HCT116 (cell line): Measurements from ENCODE around the gene NF2.

Experiments used
- CTCF ChIP-seq, 3 experiments: fragments of 200-600 bp in 1 of 3; sonication (generic) in 1 of 3; IDR thresholded peaks in 2 of 3; conservative IDR thresholded peaks in 1 of 3; 2 replicates each; pipeline ENCODE4 v1.5.1; 2012 to 2017; ENCODE audit warnings: low read depth in 2 of 3, low read length in 2 of 3, antibody characterized with exemption in 1 of 3, borderline replicate concordance in 1 of 3, control low read depth in 1 of 3, mild to moderate bottlenecking in 1 of 3, mixed read lengths in 1 of 3, mixed run types in 1 of 3, moderate library complexity in 1 of 3; ENCODE audit not compliant: insufficient read depth in 1 of 3
- SP1 ChIP-seq: IDR thresholded peaks from 2 replicates; pipeline ENCODE4 v1.6.1; 2012; ENCODE audit warnings: low read depth

- TF ChIP-seq CTCF (IDR thresholded peaks at IDR 0.05 in 2 of 3, conservative IDR thresholded peaks at IDR 0.05 in 1 of 3; ENCODE audit: borderline replicate concordance in 1 of 3, insufficient read depth in 1 of 3, low read depth in 2 of 3, low read length in 2 of 3) = no peak
- no peak for TF ChIP-seq SP1
These were observed 56.6 kb downstream of the NF2 start for GRCh38 chr22:29660021-29660420.
